ENCODE data around the gene TAF5L. TPM values are rescaled to one million over a fixed set of nuclear protein-coding genes. Genes with fewer than 3 reads are reported as not detected.
"Not testable (repeated sequence)": the region's sequence is repeated elsewhere in the genome, so short reads cannot be mapped to it uniquely, and the experiment has no call there.

TAF5L gene
- polyA plus RNA-seq, 4 donors = 15.1 to 21.3 (median 18.9) TPM

DNA sequence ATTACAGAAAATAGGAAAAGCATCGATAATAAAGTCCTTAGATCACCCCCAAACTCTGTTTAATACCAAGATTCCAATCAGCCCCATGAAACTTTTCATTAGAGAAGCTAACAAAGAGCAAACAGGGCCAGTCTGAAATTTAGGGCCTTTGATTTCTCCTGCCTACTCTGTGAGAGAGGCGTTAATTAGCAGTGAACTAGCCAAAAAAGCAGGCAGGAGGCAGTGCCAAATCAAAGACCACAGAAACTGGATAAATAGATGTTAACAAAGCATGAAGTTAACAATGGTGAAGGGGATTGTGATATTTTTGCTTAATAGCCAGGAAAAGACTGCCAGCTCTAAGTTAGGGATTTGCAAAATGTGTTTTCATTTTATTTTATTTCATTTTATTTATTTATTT, 11.2 kb downstream of the TAF5L start:
- DNase-seq (ENCODE audit: low read depth in 4 of 4, low spot score in 3 of 4) = no peak

DNA sequence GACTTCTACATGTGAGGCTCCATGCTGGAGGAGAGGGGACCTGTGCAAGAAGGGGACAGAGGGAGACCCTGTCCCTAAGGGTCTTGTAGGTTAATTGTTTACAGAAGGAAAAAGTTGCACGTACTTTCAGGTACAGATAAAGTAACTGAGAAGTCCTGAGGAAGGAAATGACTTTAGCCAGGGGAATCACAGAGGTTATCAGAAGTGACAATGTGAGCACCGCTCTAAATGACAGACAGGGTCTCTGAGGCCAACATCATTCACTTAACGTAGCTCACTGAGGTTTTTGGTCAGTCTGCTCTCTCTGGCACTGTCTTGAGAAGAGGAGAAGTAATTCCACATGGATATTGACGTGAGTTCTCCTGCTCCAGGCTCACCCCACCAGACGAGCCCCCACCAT, 12.0 kb downstream of the TAF5L start:
- no peak for DNase-seq (ENCODE audit: low read depth in 4 of 4, low spot score in 3 of 4)

DNA sequence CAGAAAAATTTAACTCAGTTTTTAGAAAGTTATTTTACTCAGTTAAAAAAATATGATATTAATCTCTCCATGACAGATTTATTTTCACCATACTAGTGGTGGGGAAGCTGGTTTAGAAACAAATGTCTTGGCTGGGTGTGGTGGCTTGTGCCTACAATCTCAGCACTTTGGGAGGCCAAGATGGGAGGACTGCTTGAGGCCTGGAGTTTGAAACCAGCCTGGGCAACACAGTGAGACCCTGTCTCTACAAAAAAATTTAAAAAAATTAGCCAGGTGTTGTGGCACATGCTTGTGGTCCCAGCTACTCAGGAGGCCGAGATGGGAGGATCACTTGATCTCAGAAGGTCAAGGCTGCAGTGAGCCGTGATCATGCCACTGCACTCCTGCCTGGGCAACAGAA, 17.3 kb downstream of the TAF5L start:
- no peak for DNase-seq (ENCODE audit: low read depth in 4 of 4, low spot score in 3 of 4)

DNA sequence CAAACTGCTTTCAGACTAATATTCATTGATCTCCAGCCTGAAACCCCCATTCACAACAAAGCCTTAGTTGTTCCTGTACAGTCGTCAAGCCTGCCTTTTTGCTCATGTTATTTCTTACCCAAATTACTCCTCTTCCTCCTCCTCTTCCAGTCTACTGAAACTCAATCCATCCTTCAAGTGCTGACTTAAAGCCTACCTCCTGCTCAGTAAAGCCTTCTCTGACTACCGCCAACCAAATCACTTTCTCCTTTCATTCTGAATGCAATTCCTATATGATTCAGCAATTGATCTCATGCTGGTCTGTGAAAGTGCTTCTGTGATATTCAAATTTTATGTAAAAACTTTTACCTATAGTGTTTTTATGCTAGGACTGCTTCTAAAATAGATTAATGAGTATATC, 18.6 kb downstream of the TAF5L start:
- DNase-seq (ENCODE audit: low read depth in 4 of 4, low spot score in 3 of 4) = no peak

DNA sequence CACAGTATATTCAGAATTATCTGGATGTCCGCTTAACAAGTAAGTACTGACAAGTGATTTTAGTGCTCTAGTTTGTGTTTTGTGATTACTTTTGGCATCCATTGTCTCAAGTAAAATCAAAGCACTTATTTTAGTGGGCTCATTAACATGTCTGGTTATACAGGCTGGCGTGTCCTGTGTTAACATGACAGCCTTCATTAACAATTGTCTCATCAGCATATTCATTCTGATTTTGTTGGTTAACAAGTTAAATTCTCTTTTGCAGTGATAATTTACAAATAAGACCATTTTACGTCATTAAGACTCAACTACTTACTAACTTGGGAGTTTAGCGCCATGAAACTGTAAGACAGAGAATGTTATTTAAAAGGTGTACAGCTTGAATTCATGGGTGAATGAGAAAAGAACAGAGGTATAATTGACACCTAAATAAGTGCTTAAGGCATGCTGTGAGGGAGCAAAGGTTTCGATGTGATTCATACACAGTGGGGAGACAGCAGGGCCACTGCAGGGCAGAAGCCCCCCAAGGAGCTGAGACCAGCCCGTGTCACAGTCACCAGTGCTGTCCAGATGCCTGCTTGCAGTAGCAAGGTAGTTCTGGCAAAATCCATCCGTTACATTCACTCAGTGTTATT, 22.4 kb downstream of the TAF5L start:
- no peak for DNase-seq (ENCODE audit: low read depth in 4 of 4, low spot score in 3 of 4)

DNA sequence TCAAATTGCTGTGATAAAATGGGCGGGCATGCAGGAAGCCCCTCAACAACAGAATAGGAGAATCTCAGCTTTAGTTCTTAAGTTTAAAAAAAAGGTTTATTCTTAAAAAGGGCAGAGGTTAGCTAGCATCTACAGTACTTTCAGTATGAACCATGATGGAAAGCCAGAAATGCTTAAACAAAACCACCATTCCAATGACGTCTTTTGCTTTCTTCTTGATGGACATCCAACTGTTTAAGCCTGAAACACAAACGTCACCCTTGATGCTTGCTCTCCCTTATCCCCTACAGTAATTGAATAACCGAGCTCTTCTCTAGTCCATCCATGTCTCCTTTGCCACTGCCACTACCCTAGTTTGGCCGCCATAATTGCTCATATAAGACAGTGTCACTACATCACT, 25.7 kb downstream of the TAF5L start:
- DNase-seq (ENCODE audit: low read depth in 4 of 4, low spot score in 3 of 4) = no peak

DNA sequence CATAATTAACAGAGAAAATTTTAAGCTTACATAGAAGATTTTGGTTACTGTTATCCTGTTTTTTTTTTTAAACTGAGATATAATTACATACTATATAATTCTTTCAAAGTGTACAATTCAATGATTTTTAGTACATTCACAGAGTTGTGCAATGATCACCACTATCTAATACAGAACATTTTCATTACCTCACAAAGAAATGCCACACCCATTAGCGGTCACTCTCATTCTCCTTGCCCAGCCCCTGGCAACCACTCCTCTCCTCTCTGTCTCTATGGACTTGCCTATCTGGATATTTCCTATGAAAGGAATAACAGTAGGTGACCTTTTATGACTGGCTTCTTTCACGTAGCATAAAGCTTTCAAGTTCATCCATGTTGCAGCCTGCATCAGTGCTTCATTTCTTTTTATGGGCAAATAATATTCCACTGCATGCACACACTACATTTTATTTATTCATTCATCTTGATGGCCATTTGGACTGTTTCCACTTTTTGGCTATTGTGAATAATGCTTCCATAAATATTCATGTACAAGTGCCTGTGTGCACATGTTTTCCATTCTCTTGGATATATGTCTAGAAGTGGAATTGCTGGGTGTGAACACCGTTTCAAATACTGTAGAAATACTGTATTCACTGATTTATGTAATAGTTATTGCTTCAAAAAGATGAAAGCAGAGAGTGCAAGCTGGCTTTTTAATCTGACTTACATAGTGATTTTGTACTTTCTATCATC, 26.5 kb downstream of the TAF5L start:
- DNase-seq (ENCODE audit: low read depth in 4 of 4, low spot score in 3 of 4) = no peak

DNA sequence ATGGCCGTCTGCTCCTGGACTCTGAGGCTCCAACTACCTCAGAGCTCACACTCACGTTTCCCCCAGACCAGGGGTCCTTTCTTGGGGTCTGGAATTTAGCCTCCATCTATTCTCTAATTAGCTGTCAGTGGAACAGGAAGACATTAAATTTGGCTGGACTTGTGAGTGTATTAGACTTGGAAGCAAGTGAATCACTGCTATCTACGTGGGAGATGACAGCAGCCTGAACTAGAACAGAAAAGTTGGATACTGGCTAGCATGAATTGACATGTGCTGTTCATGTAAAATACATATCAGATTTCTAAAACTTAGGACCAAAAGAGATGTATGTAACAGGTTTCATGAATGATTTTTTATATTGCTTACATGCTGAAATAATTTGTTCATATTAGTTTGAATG, 28.0 kb downstream of the TAF5L start:
- no peak for DNase-seq (ENCODE audit: low read depth in 4 of 4, low spot score in 3 of 4)

DNA sequence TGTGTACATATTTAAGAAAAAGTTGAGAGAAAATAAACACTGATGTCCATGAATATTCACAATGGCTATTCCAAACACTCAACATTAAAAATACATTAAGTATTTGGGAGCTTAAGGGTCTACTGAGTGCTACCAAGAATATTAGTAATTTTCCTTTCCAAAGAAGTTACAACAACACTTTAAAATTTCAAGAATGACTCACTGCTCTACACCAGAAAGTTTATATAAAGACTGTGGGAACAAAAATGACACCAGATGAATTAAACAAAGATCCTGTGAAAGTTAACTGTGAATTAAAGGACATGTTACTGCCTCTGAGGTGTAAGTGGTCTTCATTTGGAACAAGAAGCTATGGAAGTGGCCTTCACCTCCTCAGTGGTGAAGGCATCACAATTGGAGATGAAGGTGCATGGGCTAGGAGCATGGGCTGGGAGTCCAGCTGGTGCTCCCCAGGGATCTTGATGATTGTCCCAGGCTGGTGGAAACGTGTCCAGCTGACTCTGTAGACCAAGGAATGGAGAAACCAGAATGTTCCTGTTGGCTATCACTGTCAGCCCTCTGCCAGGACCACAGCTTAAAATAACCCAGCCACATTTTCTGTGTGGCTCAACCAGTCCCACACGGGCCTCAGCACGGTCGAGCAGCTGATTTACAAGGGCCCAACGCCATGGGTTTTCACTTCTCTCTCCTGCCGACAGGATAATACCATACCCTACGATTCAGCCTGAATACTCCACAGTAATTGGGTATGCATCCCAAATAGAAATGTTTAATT, 28.8 kb downstream of the TAF5L start:
- no peak for DNase-seq (ENCODE audit: low read depth in 4 of 4, low spot score in 3 of 4)

DNA sequence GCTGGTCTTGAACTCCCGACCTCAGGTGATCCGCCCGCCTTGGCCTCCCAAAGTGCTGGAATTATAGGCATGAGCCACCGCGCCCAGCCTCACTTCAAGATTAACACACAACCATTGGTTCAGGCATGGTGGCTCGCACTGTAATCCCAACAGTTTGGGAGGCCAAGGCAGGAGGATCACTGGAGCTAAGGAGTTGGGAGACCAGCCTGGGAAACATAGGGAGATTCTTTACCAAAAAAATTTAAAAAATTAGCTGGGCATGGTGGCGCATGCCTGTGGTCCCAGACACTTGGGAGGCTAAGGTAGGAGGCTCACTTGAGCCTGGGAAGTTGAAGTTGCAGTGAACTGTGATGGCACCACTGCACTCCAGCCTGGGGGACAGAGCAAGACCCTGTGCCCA, 30.0 kb downstream of the TAF5L start:
- not testable (repeated sequence) for DNase-seq (ENCODE audit: low read depth in 4 of 4, low spot score in 3 of 4)

DNA sequence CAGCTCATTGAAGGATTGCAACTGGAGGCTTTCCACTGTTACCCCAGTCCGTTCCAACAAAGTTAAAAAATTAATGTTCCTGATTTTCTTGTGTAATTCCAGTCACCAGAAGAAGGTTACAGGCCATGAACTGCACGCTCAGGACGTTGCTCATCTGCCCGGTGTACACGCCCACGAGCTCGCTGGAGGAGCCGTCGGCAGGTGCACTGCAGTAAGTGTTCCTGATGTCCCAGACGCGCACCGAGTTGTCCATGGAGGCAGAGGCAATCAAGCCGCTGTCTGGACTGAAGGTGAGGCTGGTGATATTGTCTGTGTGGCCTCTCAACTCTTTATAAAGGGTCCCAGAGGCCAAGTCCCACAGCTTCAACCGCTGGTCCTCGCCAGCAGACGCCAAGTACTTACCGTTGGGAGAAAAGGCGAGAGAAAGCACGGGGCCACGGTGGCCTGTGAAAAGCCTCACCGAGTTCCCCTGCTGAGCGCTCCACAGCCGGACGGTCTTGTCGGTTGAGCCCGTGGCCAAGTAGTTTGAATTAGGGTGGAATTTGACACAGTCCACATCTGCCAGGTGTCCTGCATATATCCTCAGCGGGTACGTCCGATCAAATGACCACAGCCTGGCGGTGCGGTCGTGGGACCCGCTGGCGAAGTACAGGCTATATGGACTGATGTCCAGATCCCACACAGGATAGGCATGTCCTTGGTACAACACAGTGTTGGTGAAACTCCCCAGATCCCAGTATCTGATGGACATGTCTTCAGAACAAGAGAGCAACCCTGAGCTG, 31.5 kb downstream of the TAF5L start:
- DNase-seq (ENCODE audit: low read depth in 4 of 4, low spot score in 3 of 4) = no peak

DNA sequence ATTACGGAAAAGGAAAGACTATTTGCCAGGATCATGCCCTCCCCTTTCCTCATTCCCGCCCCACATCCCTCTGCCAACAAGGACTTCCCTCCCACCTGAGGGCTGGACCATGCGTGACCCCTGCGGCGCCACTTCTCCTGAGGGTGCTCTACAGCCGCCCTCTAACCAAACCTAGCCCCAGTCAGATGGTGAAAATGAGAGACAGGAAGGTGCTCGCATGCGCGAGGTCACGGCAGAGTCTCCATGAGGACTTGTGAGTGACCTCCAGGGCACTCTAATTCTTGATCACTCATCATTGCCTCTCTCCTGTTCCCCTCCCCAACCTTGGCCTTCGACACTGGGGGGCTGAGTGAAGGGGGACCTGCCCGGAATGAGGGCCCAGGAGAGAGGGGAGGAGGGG, 32.1 kb downstream of the TAF5L start:
- DNase-seq (ENCODE audit: low read depth in 4 of 4, low spot score in 3 of 4) = no peak

DNA sequence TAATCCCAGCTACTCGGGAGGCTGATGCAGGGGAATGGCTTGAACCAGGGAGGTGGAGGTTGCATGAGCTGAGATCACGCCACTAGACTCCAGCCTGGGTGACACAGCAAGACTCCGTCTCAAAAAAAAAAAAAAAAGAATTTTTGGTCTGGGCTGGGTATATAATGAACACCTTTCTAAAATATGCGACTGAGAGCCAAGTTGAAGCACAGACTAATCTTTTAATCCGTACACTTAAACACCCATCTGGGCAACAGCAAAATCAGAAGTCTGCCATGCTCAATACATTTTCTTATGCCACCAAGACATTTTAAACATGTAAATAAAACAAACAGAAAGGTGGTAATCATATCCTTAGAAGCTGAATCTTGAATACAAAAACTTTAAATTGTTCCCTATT, 35.8 kb downstream of the TAF5L start:
- no peak for DNase-seq (ENCODE audit: low read depth in 4 of 4, low spot score in 3 of 4)

DNA sequence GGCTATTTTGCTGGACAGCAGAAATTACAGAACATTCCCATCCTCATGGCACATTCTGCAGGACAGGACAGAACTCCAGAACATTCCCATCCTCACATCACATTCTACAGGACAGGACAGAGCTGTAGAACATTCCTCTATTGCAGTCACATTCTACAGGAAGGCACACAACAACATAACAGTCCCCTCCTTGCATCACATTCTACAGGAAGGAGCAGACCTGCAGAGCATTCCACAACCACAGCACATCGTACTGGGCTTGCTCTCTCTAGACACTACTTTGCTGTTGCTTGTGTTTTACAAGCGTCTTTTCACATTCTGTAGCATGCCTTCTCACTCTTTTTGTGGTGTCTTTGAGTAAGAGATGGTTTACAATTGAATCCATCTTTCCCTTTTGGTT, 40.6 kb downstream of the TAF5L start:
- no peak for DNase-seq (ENCODE audit: low read depth in 4 of 4, low spot score in 3 of 4)

DNA sequence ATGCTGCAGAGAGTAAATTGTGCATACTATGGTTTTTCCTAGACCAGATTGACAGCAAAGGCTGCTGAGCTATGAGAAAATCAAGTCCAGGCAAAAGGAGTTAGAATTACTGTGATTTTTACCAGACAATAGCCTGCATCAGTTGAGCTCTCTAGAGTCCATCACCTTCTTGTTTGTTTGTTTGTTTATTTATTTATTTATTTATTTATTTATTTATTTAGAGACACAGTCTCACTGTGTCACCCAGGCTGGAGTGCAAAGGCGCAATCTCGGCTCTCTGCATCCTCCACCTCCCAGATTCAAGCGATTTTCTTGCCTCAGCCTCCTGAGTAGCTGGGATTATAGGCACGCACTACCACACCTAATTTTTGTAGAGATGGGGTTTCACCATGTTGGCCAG, 43.2 kb downstream of the TAF5L start:
- no peak for DNase-seq (ENCODE audit: low read depth in 4 of 4, low spot score in 3 of 4)

DNA sequence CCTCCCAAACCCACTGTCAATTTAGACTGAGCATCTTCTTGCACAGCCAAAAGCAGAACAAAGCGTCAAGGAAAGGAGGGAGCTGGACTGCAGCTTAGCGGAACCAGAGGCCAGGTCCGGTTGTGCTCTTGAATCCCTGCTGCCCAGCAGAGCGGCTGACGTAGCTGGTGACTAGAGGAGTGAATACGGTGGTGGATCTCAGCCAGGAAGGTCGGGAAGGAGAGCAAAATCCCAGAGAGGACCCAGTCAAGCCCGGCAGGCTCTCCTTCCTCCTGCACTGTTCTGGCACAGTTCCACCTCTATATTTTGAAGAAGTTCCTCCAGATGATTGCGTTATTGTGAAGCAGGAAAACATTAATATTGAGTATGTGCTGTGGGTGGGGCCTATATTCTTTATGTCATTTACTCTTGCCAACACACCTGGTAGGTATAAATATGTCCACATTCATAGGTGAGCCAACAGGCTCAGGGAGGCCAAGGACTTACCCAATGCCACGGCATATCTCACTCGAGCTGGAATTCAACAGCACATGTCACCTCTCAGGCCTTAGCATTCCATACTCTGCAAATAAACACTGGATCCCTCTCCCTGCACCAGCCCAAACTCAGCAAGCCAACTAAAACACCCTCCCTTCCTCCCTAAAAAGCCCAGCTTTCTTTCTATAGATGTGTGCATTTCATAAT, 43.8 kb downstream of the TAF5L start:
- DNase-seq (ENCODE audit: low read depth in 4 of 4, low spot score in 3 of 4) = no peak

DNA sequence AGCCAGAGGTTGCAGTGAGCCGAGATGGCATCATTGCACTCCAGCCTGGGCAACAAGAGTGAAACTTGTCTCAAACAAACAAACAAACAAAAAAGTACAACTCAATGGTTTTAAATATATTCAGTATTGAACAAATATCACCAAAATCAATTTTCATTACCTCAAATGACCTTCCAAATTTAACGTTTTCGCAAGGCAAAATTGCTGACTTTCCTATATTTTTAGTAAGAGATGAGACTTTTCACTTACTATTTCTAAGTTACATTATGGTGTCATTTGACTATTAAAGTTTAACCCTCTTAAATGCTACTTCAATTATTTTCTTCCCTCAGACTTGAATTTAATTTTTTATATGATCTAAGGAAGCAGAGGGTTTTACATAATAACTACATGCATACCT, 44.4 kb downstream of the TAF5L start:
- DNase-seq (ENCODE audit: low read depth in 4 of 4, low spot score in 3 of 4) = no peak

DNA sequence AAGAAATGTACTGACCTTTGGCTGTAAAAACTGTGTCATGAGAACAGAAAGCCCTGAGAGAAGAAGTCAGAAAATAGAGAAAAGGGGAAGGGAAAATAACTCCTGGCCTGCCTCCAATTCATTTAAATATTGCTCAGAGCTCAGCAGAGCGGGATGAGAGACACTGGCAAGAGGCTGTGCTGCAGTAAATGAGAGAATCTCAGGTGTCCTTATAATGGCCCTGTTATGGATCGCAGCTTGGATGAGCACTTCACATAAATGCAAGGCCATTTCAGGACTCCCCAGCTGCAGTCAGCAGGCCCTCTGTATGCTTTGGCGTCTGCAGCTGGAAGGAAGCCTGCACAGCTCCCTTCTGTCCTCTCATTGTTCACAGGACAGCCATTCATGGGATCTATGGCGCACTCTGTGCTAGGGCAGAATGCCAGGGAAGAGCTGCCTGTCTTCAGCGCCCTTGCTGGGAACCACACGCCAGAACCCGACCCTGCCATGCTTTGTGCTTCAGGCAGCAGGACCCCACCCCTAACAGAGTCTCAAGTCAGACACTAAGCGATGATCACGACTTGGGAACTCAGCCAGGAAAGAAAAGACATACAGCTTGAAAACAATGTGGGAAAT, 46.8 kb downstream of the TAF5L start:
- peak in 1 of 4 donors; percentile 31 for DNase-seq (ENCODE audit: low read depth in 4 of 4, low spot score in 3 of 4)

DNA sequence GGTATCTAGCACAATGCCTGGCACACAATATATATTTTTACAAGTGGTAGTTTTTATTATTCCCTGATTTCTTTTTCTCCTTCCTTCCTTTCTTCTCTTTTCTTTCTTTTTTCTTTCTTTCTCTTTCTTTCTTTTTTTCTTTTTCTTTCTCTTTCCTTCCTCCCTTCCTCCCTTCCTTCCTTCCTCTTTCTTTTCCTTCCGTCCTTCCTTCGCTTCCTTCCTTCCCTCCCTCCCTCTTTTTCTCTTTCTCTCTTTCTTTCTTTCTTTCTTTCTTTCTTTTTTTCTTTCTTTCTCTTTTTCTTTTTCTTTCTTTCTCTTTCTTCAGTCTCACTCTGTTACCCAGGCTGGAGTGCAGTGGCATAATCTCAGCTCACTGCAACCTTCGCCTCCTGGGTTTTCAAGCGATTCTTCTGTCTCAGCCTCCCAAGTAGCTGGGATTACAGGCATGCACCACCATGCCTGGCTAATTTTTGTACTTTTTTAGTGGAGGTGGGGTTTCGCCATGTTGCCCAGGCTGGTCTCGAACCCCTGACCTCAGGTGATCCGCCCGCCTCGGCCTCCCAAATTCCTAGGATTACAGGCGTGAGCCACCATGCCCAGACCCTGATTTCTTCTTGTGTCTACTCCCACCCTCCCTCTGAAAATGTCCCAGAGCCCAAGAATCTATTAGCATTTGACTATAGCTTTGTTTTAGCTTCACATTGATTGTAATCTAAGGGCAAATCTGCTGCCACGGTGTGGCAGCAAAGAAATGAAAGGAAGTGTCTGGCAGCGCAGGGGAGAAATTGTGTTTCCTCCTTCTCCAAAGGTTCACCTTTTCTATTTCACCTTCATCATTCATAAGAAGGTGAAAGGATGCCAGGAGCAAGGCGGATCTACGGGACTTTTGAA, 47.5 kb downstream of the TAF5L start:
- DNase-seq (ENCODE audit: low read depth in 4 of 4, low spot score in 3 of 4) = no peak
